GM21576 (cell line): ENCODE measurements around the gene TUBA8.
"Not testable (repeated sequence)": the region's sequence is repeated elsewhere in the genome, so short reads cannot be mapped to it uniquely, and the experiment has no call there.

Experiments used
- ATAC-seq: cut with Tn5 transposase; IDR thresholded peaks from one replicate; pipeline ENCODE4 v1.9.1; 2021; ENCODE audit warnings: mild to moderate bottlenecking, moderate library complexity; ENCODE audit not compliant: unreplicated experiment

TUBA8 gene

GRCh38 chr22:18165356-18165755 lies 54.7 kb downstream of the TUBA8 start:
- ATAC-seq: not testable (repeated sequence)

- ATAC-seq: not testable (repeated sequence)
Measured at GRCh38 chr22:18170284-18170683, 59.7 kb downstream of the TUBA8 start.

- not testable (repeated sequence) for ATAC-seq
Measured at GRCh38 chr22:18172203-18172602, 61.6 kb downstream of the TUBA8 start.

- not testable (repeated sequence) for ATAC-seq
Measured at GRCh38 chr22:18172776-18173175, 62.2 kb downstream of the TUBA8 start.

- ATAC-seq: not testable (repeated sequence)
Measured at GRCh38 chr22:18173441-18173840, 62.8 kb downstream of the TUBA8 start.
